Measurements from ENCODE around the gene MPV17. TPM values are rescaled to one million over a fixed set of nuclear protein-coding genes. Genes with fewer than 3 reads are reported as not detected.

MPV17 gene
- total and polyA plus RNA-seq, 9 of the 15 experiments (the other 6 are each of a cell fraction or from before 2014, with no cell fraction given): 54.7 to 140 (median 70.2) TPM

- no peak for TF ChIP-seq ATF2 (CRISPR knock-in tag; IDR thresholded peaks at IDR 0.05)
- TF ChIP-seq GABPB1 (CRISPR knock-in tag; IDR thresholded peaks at IDR 0.05): no peak
- no peak for TF ChIP-seq BCLAF1 (IDR thresholded peaks at IDR 0.05; ENCODE audit: borderline replicate concordance in 1 of 2, control insufficient read depth in 1 of 2, low read depth in 2 of 2, low read length in 1 of 2)
- no peak for TF ChIP-seq ZNF224 (CRISPR knock-in tag; IDR thresholded peaks at IDR 0.05)
- TF ChIP-seq MBD2 (IDR thresholded peaks at IDR 0.05; ENCODE audit: borderline replicate concordance, low read depth): no peak
- TF ChIP-seq PREB (CRISPR knock-in tag; IDR thresholded peaks at IDR 0.05): no peak
- no peak for TF ChIP-seq XRCC3 (IDR thresholded peaks at IDR 0.05)
- no peak for TF ChIP-seq NR2F6 (CRISPR knock-in tag; IDR thresholded peaks at IDR 0.05)
- no peak for TF ChIP-seq RFX7 (CRISPR knock-in tag; IDR thresholded peaks at IDR 0.05)
- TF ChIP-seq BRD4 (IDR thresholded peaks at IDR 0.05): no peak
- TF ChIP-seq MEF2A (IDR thresholded peaks at IDR 0.05; ENCODE audit: control insufficient read depth, low read depth, low read length): no peak
- TF ChIP-seq ZBTB40 (IDR thresholded peaks at IDR 0.05): no peak
- no peak for TF ChIP-seq ZBTB40 (CRISPR knock-in tag; IDR thresholded peaks at IDR 0.05)
- TF ChIP-seq MCM2 (IDR thresholded peaks at IDR 0.05; ENCODE audit: low read depth): no peak
Observed at GRCh38 chr2:27320958-27321543, 1.8 kb downstream of the MPV17 start (continued).

All from K562 (cell line).